H1 (cell line): Measurements from ENCODE around the gene JPT1. TPM values are rescaled to one million over a fixed set of nuclear protein-coding genes. Genes with fewer than 3 reads are reported as not detected.

Experiments
- E2F6 ChIP-seq: IDR thresholded peaks from 2 replicates; pipeline ENCODE4 v1.6.1; 2012; ENCODE audit warnings: inconsistent platforms
- GTF2F1 ChIP-seq: IDR thresholded peaks from 2 replicates; pipeline ENCODE4 v1.6.1; 2012; ENCODE audit warnings: low read depth, low read length, improper control_type of control experiment, borderline replicate concordance
- TBP ChIP-seq: IDR thresholded peaks from 2 replicates; pipeline ENCODE4 v1.6.1; 2011; ENCODE audit warnings: low read depth, low read length, improper control_type of control experiment
- polyA plus RNA-seq, 7 experiments: library from polyadenylated mRNA; depleted of rRNA in 3 of 7; stranded (reverse) in 5 of 7; unstranded in 2 of 7; fragments of >200 nt in 5 of 7; fragments of 200-250 nt in 2 of 7; gene quantifications; 1 replicate in 5 of 7; 2 replicates in 1 of 7; 4 replicates in 1 of 7; pipeline versions ENCODE4 v1.2.1 to v1.2.3, GENCODE V29; 2011 to 2013; ENCODE audit warnings: missing spikeins in 2 of 7, mixed read lengths in 2 of 7
- total RNA-seq: library from RNA; stranded (reverse); fragmentation: NEBNext Ultra II Directional; extraction: Animal tissue kit (Norgen Biotek cat#: 25700); gene quantifications from 2 replicates; pipeline ENCODE4 v1.2.1, GENCODE V29; 2021

JPT1 gene
- total and polyA plus RNA-seq, 2 of the 8 experiments (the other 6 are each of a cell fraction or from before 2014, with no cell fraction given) = 154 to 369 TPM

- TF ChIP-seq E2F6 = no peak
- TF ChIP-seq GTF2F1 = no peak
- no peak for TF ChIP-seq TBP
Observed at GRCh38 chr17:75091855-75092327, 62.4 kb downstream of the JPT1 start (continued).
